HepG2 (cell line): ENCODE measurements around the gene DAB2. TPM values are rescaled to one million over a fixed set of nuclear protein-coding genes. Genes with fewer than 3 reads are reported as not detected.

Source experiments
- ATAC-seq: fragments of 200-7000 bp; cut with Tn5 transposase; 3 replicates; pipeline ENCODE4 v1.9.1; 2020; ENCODE audit warnings: mild to moderate bottlenecking, moderate library complexity
- Bru-seq: library from RNA; stranded (reverse); fragments of 400-500 nt; gene quantifications from one replicate; lab custom pipeline; 2021; lab: Mats Ljungman, UMichigan
- BruChase-seq, 2 experiments: library from RNA; stranded (reverse); fragments of 400-500 nt; gene quantifications; one replicate each; lab custom pipeline; 2021; lab: Mats Ljungman, UMichigan
- BruUV-seq: library from RNA; stranded (reverse); fragments of 400-500 nt; replicated peaks from 2 replicates; lab custom pipeline; 2021; lab: Mats Ljungman, UMichigan
- CTCF ChIA-PET: fragments of 300-600 bp; formaldehyde crosslinking; extraction: SDS; loops from one replicate; lab custom pipeline; 2021; ENCODE audit warnings: low total read pairs, inconsistent platforms, low intra/inter-chr PET ratio; lab: Yijun Ruan, JAX
- POLR2A ChIA-PET: fragments of 350-600 bp; sonication (Branson Sonifier 250); formaldehyde crosslinking; loops from one replicate; lab custom pipeline; 2020; ENCODE audit warnings: antibody characterized with exemption, inconsistent platforms; lab: Yijun Ruan, JAX
- DNase-seq: peaks from one replicate; pipeline ENCODE4 v3.0.0-alpha.2; 2015; ENCODE audit warnings: low spot score
- FAIRE-seq: peaks from 3 replicates; lab custom pipeline; 2011; peaks lifted over from hg19 to GRCh38; lab: Jason Lieb, UNC
- H2AFZ ChIP-seq: one replicate; pipeline ENCODE4 v1.6.1; 2011; ENCODE audit warnings: low read length, inconsistent platforms
- H3K27ac ChIP-seq: fragments of 300-600 bp; 3 replicates; pipeline ENCODE4 v1.8.0; 2011; ENCODE audit warnings: mixed run types, mild to moderate bottlenecking, mixed read lengths, low read length, inconsistent platforms; ENCODE audit not compliant: insufficient read depth; ENCODE audit errors: extremely low read length
- H3K27me3 ChIP-seq, 2 experiments: fragments of 200-600 bp in 1 of 2; 2 replicates in 1 of 2; 3 replicates in 1 of 2; pipeline versions ENCODE4 v1.6.0 to v1.8.0; 2011; ENCODE audit warnings: low read length in 2 of 2, mild to moderate bottlenecking in 2 of 2, moderate library complexity in 2 of 2, inconsistent platforms in 1 of 2; ENCODE audit not compliant: insufficient read depth in 2 of 2, control insufficient read depth in 1 of 2
- H3K36me3 ChIP-seq, 2 experiments: fragments of 200-600 bp in 1 of 2; replicated peaks in 1 of 2; 2 replicates in 1 of 2; 3 replicates in 1 of 2; pipeline versions ENCODE4 v1.5.1 to v1.8.0; 2011; ENCODE audit warnings: low read length in 2 of 2, inconsistent platforms in 1 of 2; ENCODE audit not compliant: insufficient read depth in 2 of 2, control insufficient read depth in 1 of 2
- H3K4me1 ChIP-seq: 2 replicates; pipeline ENCODE4 v1.5.1; 2012; ENCODE audit warnings: low read length, inconsistent platforms; ENCODE audit not compliant: insufficient read depth
- H3K4me2 ChIP-seq: 2 replicates; pipeline ENCODE4 v1.6.0; 2011; ENCODE audit warnings: low read depth, low read length, inconsistent platforms
- H3K4me3 ChIP-seq, 3 experiments: fragments of 200-600 bp in 1 of 3; sonication (generic), shearing (Covaris generic) in 1 of 3; replicated peaks in 1 of 3; 2 replicates each; pipeline ENCODE4 v1.5.1; 2011 to 2016; ENCODE audit warnings: low read length in 3 of 3, inconsistent platforms in 2 of 3, low read depth in 2 of 3, mild to moderate bottlenecking in 2 of 3, control low read depth in 1 of 3, mixed read lengths in 1 of 3; ENCODE audit not compliant: insufficient read depth in 1 of 3
- H3K79me2 ChIP-seq: one replicate; pipeline ENCODE4 v1.6.1; 2011; ENCODE audit warnings: low read length, inconsistent platforms; ENCODE audit not compliant: insufficient read depth
- H3K9ac ChIP-seq: 2 replicates; pipeline ENCODE4 v1.6.0; 2011; ENCODE audit warnings: mild to moderate bottlenecking, low read depth, low read length, inconsistent platforms; ENCODE audit not compliant: insufficient read depth
- H3K9me3 ChIP-seq: 2 replicates; pipeline ENCODE4 v1.5.1; 2012; ENCODE audit warnings: mild to moderate bottlenecking, low read length
- H4K20me1 ChIP-seq: 2 replicates; pipeline ENCODE4 v1.6.0; 2011; ENCODE audit warnings: inconsistent platforms, mild to moderate bottlenecking, low read length, moderate library complexity; ENCODE audit not compliant: insufficient read depth
- BORCS8-MEF2B ChIP-seq: sonication (generic); formaldehyde crosslinking; IDR thresholded peaks from 2 replicates; pipeline ENCODE4 v1.8.0; 2022; ENCODE audit warnings: mild to moderate bottlenecking, missing genetic modification reagents
- FOXJ3 ChIP-seq: sonication (generic); formaldehyde crosslinking; IDR thresholded peaks from 2 replicates; pipeline ENCODE4 v1.4.0; 2020; ENCODE audit warnings: missing genetic modification reagents, mild to moderate bottlenecking, borderline replicate concordance
- GTF3A ChIP-seq: sonication (generic); formaldehyde crosslinking; conservative IDR thresholded peaks from 2 replicates; pipeline ENCODE4 v1.4.0; 2020; ENCODE audit warnings: mild to moderate bottlenecking, missing genetic modification reagents
- MAX ChIP-seq: IDR thresholded peaks from 2 replicates; pipeline ENCODE4 v1.6.1; 2012; ENCODE audit warnings: inconsistent platforms
- MXI1 ChIP-seq: IDR thresholded peaks from 3 replicates; pipeline ENCODE4 v1.6.1; 2012; ENCODE audit warnings: low read depth, low read length, inconsistent platforms, borderline replicate concordance
- RBFOX2 ChIP-seq: fragments of 200-400 bp; formaldehyde crosslinking; IDR thresholded peaks from 2 replicates; pipeline ENCODE4 v1.6.1; 2017; ENCODE audit warnings: low read depth, mild to moderate bottlenecking, low read length
- RXRA ChIP-seq: sonication (generic); formaldehyde crosslinking; IDR thresholded peaks from 2 replicates; pipeline ENCODE4 v1.5.1; 2020; ENCODE audit warnings: missing genetic modification reagents
- SIX1 ChIP-seq: sonication (generic); formaldehyde crosslinking; IDR thresholded peaks from 2 replicates; pipeline ENCODE4 v1.4.0; 2020; ENCODE audit warnings: missing genetic modification reagents, borderline replicate concordance
- STAT5B ChIP-seq: sonication (generic); formaldehyde crosslinking; IDR thresholded peaks from 2 replicates; pipeline ENCODE4 v1.4.0; 2020; ENCODE audit warnings: missing genetic modification reagents
- ZBTB39 ChIP-seq: sonication (generic); formaldehyde crosslinking; IDR thresholded peaks from 2 replicates; pipeline ENCODE4 v1.5.0; 2020; ENCODE audit warnings: missing genetic modification reagents
- ZNF382 ChIP-seq: sonication (generic); formaldehyde crosslinking; IDR thresholded peaks from 2 replicates; pipeline ENCODE4 v1.5.0; 2020; ENCODE audit warnings: missing genetic modification reagents, mild to moderate bottlenecking, borderline replicate concordance
- WGBS: methylation state at CpG from one replicate; pipeline ENCODE4 v1.1.6; 2017; ENCODE audit warnings: low lambda C conversion rate; 5-methylcytosine and 5-hydroxymethylcytosine counted together
- in situ Hi-C: cut with HindIII; loops from 2 replicates; pipeline ENCODE4 v1.10.0; 2017; ENCODE audit warnings: low pct_unique_long_range_greater_than_20kb; ENCODE audit not compliant: extremely low pct_ligation_motif_present
- intact Hi-C: fragments of 100-400 bp; cut with micrococcal nuclease; formaldehyde crosslinking; loops from one replicate; pipeline ENCODE4 v1.10.0; 2022; ENCODE audit not compliant: unreplicated experiment
- long read RNA-seq, 2 experiments: library from RNA in 1 of 2; library from polyadenylated mRNA in 1 of 2; stranded (forward) in 1 of 2; unstranded in 1 of 2; transcript quantifications; one replicate each; pipeline ENCODE4 v2.0.0, GENCODE V29; 2019 to 2022
- polyA minus RNA-seq, 3 experiments: library from RNA; depleted of rRNA, polyadenylated mRNA; stranded (reverse); fragments of >200 nt; gene quantifications; 2 replicates each; pipeline ENCODE4 v1.2.3, GENCODE V29; 2011; ENCODE audit warnings: low replicate concordance in 1 of 3
- polyA plus RNA-seq, 8 experiments: library from polyadenylated mRNA; depleted of rRNA in 3 of 8; stranded (reverse) in 7 of 8; unstranded in 1 of 8; fragments of >200 nt; fragmentation: Illumina TruSeq in 4 of 8; extraction: Trizol in 4 of 8; gene quantifications; 2 replicates each; pipeline versions ENCODE4 v1.2.1 to v1.2.3, GENCODE V29; 2011 to 2016; ENCODE audit warnings: low read depth in 4 of 8, missing spikeins in 1 of 8, mixed read lengths in 1 of 8; ENCODE audit not compliant: insufficient read depth in 1 of 8
- total RNA-seq, 5 experiments: library from RNA; depleted of rRNA; stranded (reverse); fragments of >200 nt; fragmentation: Illumina TruSeq; extraction: Trizol; gene quantifications; 2 replicates each; pipeline ENCODE4 v1.2.3, GENCODE V29; 2016; ENCODE audit warnings: low read depth in 1 of 5
- TF ChIP-seq, protein P1 (sequence below): IDR thresholded peaks from 2 replicates; pipeline ENCODE4 v1.6.1; 2016; ENCODE audit warnings: missing compliant biosample characterization, missing genetic modification reagents, borderline replicate concordance

Gene DAB2
- total RNA-seq (2016; rRNA removed; fragmentation: Illumina TruSeq; extraction: Trizol) (5.2 and 6.5 TPM in 2 replicates), polyA plus RNA-seq (2011; rRNA removed) (4.9 and 6.4 TPM in 2 replicates), polyA minus RNA-seq (2011; rRNA and poly(A)+ RNA removed; ENCODE audit: low replicate concordance) (6.2 and 131 TPM in 2 replicates), Bru-seq, nascent RNA (percentile 80 among the genes with signal in this experiment), BruChase-seq, experiment 1, labeled RNA remaining after a 6-hour chase (percentile 68 among the genes with signal in this experiment), BruChase-seq, experiment 2, labeled RNA remaining after a 2-hour chase (percentile 69 among the genes with signal in this experiment)
- 1.9 and 2.6 TPM in 2 replicates for total RNA-seq (2016; cell fraction: cytosol; rRNA removed; fragmentation: Illumina TruSeq; extraction: Trizol; ENCODE audit: low read depth)
- 6.0 and 6.8 TPM in 2 replicates for total RNA-seq (2016; cell fraction: insoluble cytoplasmic fraction; rRNA removed; fragmentation: Illumina TruSeq; extraction: Trizol)
- 4.8 and 6.3 TPM in 2 replicates for total RNA-seq (2016; cell fraction: membrane; rRNA removed; fragmentation: Illumina TruSeq; extraction: Trizol)
- total RNA-seq (2016; cell fraction: nucleus; rRNA removed; fragmentation: Illumina TruSeq; extraction: Trizol) = 23.7 and 24.7 TPM in 2 replicates
- polyA plus RNA-seq (2011; cell fraction: cytosol; rRNA removed) = 2.8 and 3.9 TPM in 2 replicates
- 7.3 and 10.1 TPM in 2 replicates for polyA plus RNA-seq (2011; cell fraction: nucleus; rRNA removed)
- polyA plus RNA-seq (2012) = 4.1 and 13.8 TPM in 2 replicates
- polyA plus RNA-seq (2016; cell fraction: cytosol; fragmentation: Illumina TruSeq; extraction: Trizol; ENCODE audit: low read depth) = 1.3 and 1.7 TPM in 2 replicates
- polyA plus RNA-seq (2016; cell fraction: insoluble cytoplasmic fraction; fragmentation: Illumina TruSeq; extraction: Trizol; ENCODE audit: low read depth) = 8.7 and 9.1 TPM in 2 replicates
- 2.3 and 2.4 TPM in 2 replicates for polyA plus RNA-seq (2016; cell fraction: membrane; fragmentation: Illumina TruSeq; extraction: Trizol; ENCODE audit: low read depth)
- 11.2 and 14.2 TPM in 2 replicates for polyA plus RNA-seq (2016; cell fraction: nucleus; fragmentation: Illumina TruSeq; extraction: Trizol; ENCODE audit: insufficient read depth, low read depth)
- polyA minus RNA-seq (2011; cell fraction: cytosol; rRNA and poly(A)+ RNA removed) = 3.1 and 4.2 TPM in 2 replicates
- 43.3 and 47.1 TPM in 2 replicates for polyA minus RNA-seq (2011; cell fraction: nucleus; rRNA and poly(A)+ RNA removed)
- long read RNA-seq, experiment 1, full-length matches to known transcripts = 3 of 6 reads
- long read RNA-seq, experiment 1, partial matches to known transcripts = 1 of 6 reads
- long read RNA-seq, experiment 1, other reads (novel, unspliced or antisense) = 2 of 6 reads
- long read RNA-seq, experiment 2, partial matches to known transcripts = 1 of 10 reads
- long read RNA-seq, experiment 2, other reads (novel, unspliced or antisense) = 9 of 10 reads

- H3K27ac ChIP-seq = peak within 1 kb of the TSS; percentile 52
- ChIA-PET CTCF (interaction anchor here (1.3 kb wide), 1 partner anchor 123 kb away, joined by 5 read pairs; no protein-coding TSS in a partner anchor), POLR2A (interaction anchor here (0.7 to 4.0 kb wide), 9 partner anchors 10 to 123 kb away, joined by 3 to 33 read pairs (median 5); no protein-coding TSS in a partner anchor)
- H3K36me3 ChIP-seq = no peaks in the 10 kb centered on the region
- DNase-seq (peak; percentile 79), FAIRE-seq (peak; percentile 23), ATAC-seq (peak; percentile 91)
- WGBS = 3% methylated on average over 38 of the region's 53 CpGs
- no peaks in the 10 kb centered on the region; a peak in 1 of 5 replicates for H3K27me3 ChIP-seq
- no peaks in the 10 kb centered on the region for H3K9me3 ChIP-seq
- no peaks in the 10 kb centered on the region for H4K20me1 ChIP-seq
- peak within 1 kb of the TSS; percentile 83 for H3K4me2 ChIP-seq
- peak within 1 kb of the TSS; percentile 33 for H2AFZ ChIP-seq
- no TSS peak for BruUV-seq
- in situ Hi-C loops = no loop called here
- H3K79me2 ChIP-seq = peaks cover 10% of the 10 kb centered on the region
- H3K9ac ChIP-seq = peak within 1 kb of the TSS; percentile 56
- intact Hi-C loops = loop anchor here (1.0 to 2.0 kb wide), 4 partner anchors 12 to 122 kb away; no protein-coding TSS in a partner anchor
- peak within 1 kb of the TSS; percentile 62 to 80 (median 73) for H3K4me3 ChIP-seq
- peaks cover 65% of the 10 kb centered on the region for H3K4me1 ChIP-seq
- TF ChIP-seq ZNF382 (CRISPR knock-in tag) = no peak
- no peak for TF ChIP-seq GTF3A (CRISPR knock-in tag)
- TF ChIP-seq SIX1 = 0 out of 2 replicates have a peak, but pooled peaks have one; percentile 53
- peak; percentile 73 for TF ChIP-seq MAX
- 0 out of 2 replicates have a peak, but pooled peaks have one; percentile 35 for TF ChIP-seq BORCS8-MEF2B
- peak; percentile 61; the same call in 1 of the 2 replicates for TF ChIP-seq RBFOX2
- peak; percentile 42; the same call in 1 of the 3 replicates for TF ChIP-seq MXI1
- peak; percentile 71; the same call in 1 of the 2 replicates for TF ChIP-seq ZBTB39 (CRISPR knock-in tag)
- TF ChIP-seq, protein P1, sequence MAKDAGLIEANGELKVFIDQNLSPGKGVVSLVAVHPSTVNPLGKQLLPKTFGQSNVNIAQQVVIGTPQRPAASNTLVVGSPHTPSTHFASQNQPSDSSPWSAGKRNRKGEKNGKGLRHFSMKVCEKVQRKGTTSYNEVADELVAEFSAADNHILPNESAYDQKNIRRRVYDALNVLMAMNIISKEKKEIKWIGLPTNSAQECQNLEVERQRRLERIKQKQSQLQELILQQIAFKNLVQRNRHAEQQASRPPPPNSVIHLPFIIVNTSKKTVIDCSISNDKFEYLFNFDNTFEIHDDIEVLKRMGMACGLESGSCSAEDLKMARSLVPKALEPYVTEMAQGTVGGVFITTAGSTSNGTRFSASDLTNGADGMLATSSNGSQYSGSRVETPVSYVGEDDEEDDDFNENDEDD (CRISPR knock-in tag) = peak; percentile 29; the same call in 1 of the 2 replicates
- no peak for TF ChIP-seq STAT5B (CRISPR knock-in tag)
- peak; percentile 96 for TF ChIP-seq RXRA (CRISPR knock-in tag)
- peak; percentile 67; the same call in 1 of the 2 replicates for TF ChIP-seq FOXJ3 (CRISPR knock-in tag)
Measured at GRCh38 chr5:39424736-39425637, at the start of gene DAB2. DAB2 (minus strand) TSS chr5:39424980; CDS start chr5:39394320, 30,660 bp downstream.
